Stimulated activated naive CD8-positive, alpha-beta T cell treated with anti-CD3 and anti-CD28 coated beads, Interleukin-15, amount 100 ng/mL, for 72 hours (primary cell): ENCODE measurements around the gene DFFB.

ENCODE experiments used
- ATAC-seq: fragments of 150-1000 bp; cut with Tn5 transposase; 2 replicates; pipeline ENCODE4 v1.10.0; 2021; ENCODE audit warnings: mild to moderate bottlenecking, moderate library complexity
- DNase-seq, 2 donors: peaks; one replicate each; pipeline ENCODE4 v3.0.0; 2021 to 2022
- H3K27ac Mint-ChIP-seq, 2 donors: one replicate each; pipeline ENCODE4 v1.8.0; 2022; ENCODE audit warnings: mild to moderate bottlenecking in 2 of 2, mixed read lengths in 2 of 2, moderate library complexity in 2 of 2
- H3K27me3 Mint-ChIP-seq: one replicate; pipeline ENCODE4 v1.8.0; 2022; ENCODE audit warnings: mixed read lengths
- H3K4me1 Mint-ChIP-seq: one replicate; pipeline ENCODE4 v1.8.0; 2022; ENCODE audit warnings: mild to moderate bottlenecking, mixed read lengths
- H3K4me3 Mint-ChIP-seq, 2 donors: one replicate each; pipeline ENCODE4 v1.8.0; 2022; ENCODE audit warnings: mild to moderate bottlenecking in 2 of 2, mixed read lengths in 2 of 2, moderate library complexity in 1 of 2
- H3K9me3 Mint-ChIP-seq, 2 donors: one replicate each; pipeline ENCODE4 v1.8.0; 2022; ENCODE audit warnings: mixed read lengths in 2 of 2

The DFFB gene

GRCh38 chr1:3904843-3905185 is 47.5 kb downstream of the DFFB start:
- no peak for DNase-seq
- H3K27ac Mint-ChIP-seq = no peak overlapping the region

GRCh38 chr1:3905266-3905952 is 48.1 kb downstream of the DFFB start:
- DNase-seq (no peak), ATAC-seq (no peak)
- no peak overlapping the region for H3K4me3 Mint-ChIP-seq
- H3K4me1 Mint-ChIP-seq = peaks cover 37% of the 10 kb centered on the region
- H3K27ac Mint-ChIP-seq = no peak overlapping the region
- H3K9me3 Mint-ChIP-seq = no peaks in the 10 kb centered on the region
- peaks cover 13% of the 10 kb centered on the region for H3K27me3 Mint-ChIP-seq

More at GRCh38 chr1:3904843-3905185, 47.5 kb downstream of the DFFB start:
- no peak for ATAC-seq
- H3K4me3 Mint-ChIP-seq = no peak overlapping the region
- peaks cover 8% of the 10 kb centered on the region for H3K27me3 Mint-ChIP-seq
- H3K9me3 Mint-ChIP-seq = no peaks in the 10 kb centered on the region
- peaks cover 37% of the 10 kb centered on the region for H3K4me1 Mint-ChIP-seq

GRCh38 chr1:3905953-3906671 is 48.8 kb downstream of the DFFB start:
- ATAC-seq (no peak), DNase-seq (no peak)
- Mint-ChIP-seq H3K27me3 (peaks cover 20% of the 10 kb centered on the region), H3K27ac (no peak overlapping the region), H3K9me3 (no peaks in the 10 kb centered on the region), H3K4me3 (no peak overlapping the region), H3K4me1 (peaks cover 43% of the 10 kb centered on the region)

DNA sequence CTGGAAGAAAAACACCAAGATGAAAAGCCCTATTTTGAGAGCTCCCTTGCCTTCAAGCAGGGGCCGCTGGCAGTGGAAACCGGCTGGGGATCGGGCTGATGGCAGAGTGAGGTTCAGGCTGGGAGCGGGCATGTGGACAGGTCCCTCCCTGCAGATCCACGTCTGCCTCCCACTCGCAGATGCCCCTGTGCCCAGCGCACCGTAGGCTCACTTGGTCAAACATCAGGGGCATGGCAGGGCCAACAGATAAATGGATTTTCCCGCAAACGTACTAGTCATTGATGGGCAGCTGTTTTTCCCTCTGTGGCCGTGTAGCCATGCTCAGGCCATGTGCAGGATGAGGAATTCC is 49.4 kb downstream of the DFFB start:
- peaks cover 40% of the 10 kb centered on the region for H3K4me1 Mint-ChIP-seq
- H3K4me3 Mint-ChIP-seq = no peak overlapping the region
- H3K9me3 Mint-ChIP-seq = no peaks in the 10 kb centered on the region
- peaks cover 26% of the 10 kb centered on the region for H3K27me3 Mint-ChIP-seq
- DNase-seq = no peak
- no peak for ATAC-seq
- no peak overlapping the region for H3K27ac Mint-ChIP-seq

GRCh38 chr1:3907031-3907534 is 49.8 kb downstream of the DFFB start:
- Mint-ChIP-seq H3K9me3 (no peaks in the 10 kb centered on the region), H3K4me3 (no peak overlapping the region), H3K4me1 (peaks cover 36% of the 10 kb centered on the region), H3K27me3 (peaks cover 29% of the 10 kb centered on the region), H3K27ac (no peak overlapping the region)
- peak in 1 of 2 donors; percentile 30 for DNase-seq
- peak; percentile 44 for ATAC-seq

DNA sequence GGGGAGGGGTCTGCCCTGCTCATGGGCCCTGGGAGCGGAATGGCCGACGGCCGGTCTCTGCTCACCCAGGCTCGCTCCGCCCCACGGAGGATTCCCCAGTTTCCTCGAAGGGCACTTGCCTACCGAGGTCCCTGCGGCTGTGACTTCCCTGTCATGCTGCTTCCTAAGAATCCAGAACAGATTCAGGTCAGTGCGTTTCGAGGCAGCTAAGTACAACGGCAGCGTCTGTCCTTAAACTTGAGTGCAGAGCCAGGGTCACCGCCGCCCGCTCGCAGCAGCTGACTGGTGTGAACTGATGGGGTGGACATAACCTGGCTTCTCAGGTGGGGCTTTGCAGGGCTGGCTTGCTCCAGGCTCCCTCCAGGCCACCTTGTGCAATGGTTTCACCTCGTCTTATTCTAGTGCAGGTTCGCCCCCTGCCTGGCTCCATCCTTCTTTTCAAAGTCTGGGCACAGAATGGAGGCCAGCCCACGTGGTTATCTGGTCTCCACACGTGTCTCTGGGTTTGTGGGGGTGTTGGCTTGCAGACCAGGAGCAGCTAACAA is 50.4 kb downstream of the DFFB start:
- Mint-ChIP-seq H3K4me3 (no peak overlapping the region), H3K4me1 (peaks cover 30% of the 10 kb centered on the region), H3K27ac (no peak overlapping the region), H3K27me3 (peaks cover 29% of the 10 kb centered on the region), H3K9me3 (no peaks in the 10 kb centered on the region)
- ATAC-seq (no peak), DNase-seq (no peak)

GRCh38 chr1:3908886-3909517 is 51.7 kb downstream of the DFFB start:
- ATAC-seq (no peak), DNase-seq (no peak)
- Mint-ChIP-seq H3K4me1 (peaks cover 17% of the 10 kb centered on the region), H3K4me3 (no peak overlapping the region), H3K27me3 (peaks cover 29% of the 10 kb centered on the region), H3K27ac (no peak overlapping the region), H3K9me3 (no peaks in the 10 kb centered on the region)

- peaks cover 16% of the 10 kb centered on the region for H3K4me1 Mint-ChIP-seq
- H3K27ac Mint-ChIP-seq = no peak overlapping the region
- ATAC-seq = no peak
- H3K4me3 Mint-ChIP-seq = no peak overlapping the region
- peaks cover 29% of the 10 kb centered on the region for H3K27me3 Mint-ChIP-seq
- H3K9me3 Mint-ChIP-seq = no peaks in the 10 kb centered on the region
- DNase-seq = no peak
Measured at GRCh38 chr1:3909615-3910014, 52.3 kb downstream of the DFFB start.

DNA sequence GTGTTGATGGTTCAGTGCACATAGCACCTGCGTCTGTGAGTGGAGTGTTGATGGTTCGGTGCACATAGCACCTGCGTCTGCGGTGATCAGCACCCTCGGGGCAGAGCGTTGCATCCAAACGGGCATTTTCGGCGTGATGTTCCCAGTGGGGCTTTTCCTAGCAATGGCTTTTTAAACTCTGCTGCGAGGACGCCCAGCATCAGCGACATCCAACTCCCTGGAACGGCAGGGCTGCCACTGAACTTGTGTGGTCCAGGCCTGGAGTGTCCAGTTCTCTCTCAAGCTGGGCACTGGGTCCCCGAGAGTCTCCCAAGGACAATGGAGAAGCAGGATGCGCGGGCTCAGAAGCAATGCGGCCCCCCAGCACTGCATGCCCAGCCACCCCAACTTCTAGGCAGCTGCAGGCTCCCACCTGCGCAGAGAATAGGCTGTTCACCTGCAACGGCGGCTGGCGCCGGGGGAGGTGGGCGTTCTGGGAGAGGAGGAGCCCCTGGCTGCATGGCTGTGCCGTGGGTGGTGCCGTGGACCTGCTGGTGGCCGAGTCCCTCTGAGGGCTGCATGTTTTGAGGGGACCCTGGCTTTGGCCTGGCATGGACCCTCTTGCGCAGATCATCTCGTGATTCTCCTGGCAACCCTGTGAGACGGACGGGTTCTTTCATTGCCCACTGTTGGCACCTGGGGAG is 52.9 kb downstream of the DFFB start:
- ATAC-seq = no peak
- Mint-ChIP-seq H3K27ac (no peak overlapping the region), H3K4me3 (no peak overlapping the region), H3K9me3 (no peaks in the 10 kb centered on the region), H3K4me1 (peaks cover 16% of the 10 kb centered on the region), H3K27me3 (peaks cover 29% of the 10 kb centered on the region)
- DNase-seq = no peak

- peak overlapping the region in 1 of 2 donors; percentile 54 for H3K27ac Mint-ChIP-seq
- H3K4me1 Mint-ChIP-seq = peaks cover 16% of the 10 kb centered on the region
- ATAC-seq = peak; percentile 86
- H3K9me3 Mint-ChIP-seq = no peaks in the 10 kb centered on the region
- peaks cover 29% of the 10 kb centered on the region for H3K27me3 Mint-ChIP-seq
- H3K4me3 Mint-ChIP-seq = peak overlapping the region in 1 of 2 donors; percentile 33
- DNase-seq = peak; percentile 69 to 70
Measured at GRCh38 chr1:3910857-3911845, 53.9 kb downstream of the DFFB start.

DNA sequence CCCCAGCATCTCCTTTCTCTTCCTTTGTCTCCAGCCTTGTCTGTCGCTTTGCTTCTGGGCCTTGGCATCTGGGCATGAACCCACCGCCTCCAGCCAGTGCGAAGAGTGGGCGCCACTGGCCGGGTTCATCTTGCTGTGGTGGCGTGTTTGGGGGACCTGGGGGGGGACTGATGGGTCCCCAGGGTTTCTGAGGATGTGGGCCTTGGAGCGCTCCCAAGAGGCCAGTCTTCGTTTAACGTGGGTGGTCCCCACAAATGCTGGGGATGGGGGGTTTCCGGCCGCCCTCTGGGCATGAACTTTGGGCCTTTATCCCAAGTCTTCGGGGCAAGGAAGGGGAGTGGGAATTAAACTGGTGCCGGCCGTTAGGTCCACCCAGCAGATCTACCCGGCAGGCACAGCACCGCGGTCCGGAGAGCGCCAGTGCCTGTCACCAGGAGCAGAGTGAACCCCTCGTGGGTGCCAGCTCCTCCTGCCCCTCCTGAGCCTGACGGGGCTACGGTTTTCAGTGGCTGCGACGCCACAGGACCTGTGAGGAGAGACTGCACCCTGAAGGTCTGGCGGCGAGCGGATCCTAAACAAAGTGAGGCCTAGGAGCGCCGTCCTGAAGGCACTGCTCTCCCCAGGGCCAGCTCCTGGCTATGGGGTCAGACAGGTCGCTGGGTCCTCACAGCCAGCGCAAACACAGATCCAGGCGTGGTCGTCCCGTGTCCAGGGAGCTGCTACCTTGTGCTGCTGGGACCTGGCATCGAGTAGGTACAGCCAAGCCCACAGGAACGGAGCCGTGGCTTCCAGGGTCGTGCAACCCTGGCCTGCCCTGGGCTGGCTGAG is 54.9 kb downstream of the DFFB start:
- H3K27ac Mint-ChIP-seq = no peak overlapping the region

DNA sequence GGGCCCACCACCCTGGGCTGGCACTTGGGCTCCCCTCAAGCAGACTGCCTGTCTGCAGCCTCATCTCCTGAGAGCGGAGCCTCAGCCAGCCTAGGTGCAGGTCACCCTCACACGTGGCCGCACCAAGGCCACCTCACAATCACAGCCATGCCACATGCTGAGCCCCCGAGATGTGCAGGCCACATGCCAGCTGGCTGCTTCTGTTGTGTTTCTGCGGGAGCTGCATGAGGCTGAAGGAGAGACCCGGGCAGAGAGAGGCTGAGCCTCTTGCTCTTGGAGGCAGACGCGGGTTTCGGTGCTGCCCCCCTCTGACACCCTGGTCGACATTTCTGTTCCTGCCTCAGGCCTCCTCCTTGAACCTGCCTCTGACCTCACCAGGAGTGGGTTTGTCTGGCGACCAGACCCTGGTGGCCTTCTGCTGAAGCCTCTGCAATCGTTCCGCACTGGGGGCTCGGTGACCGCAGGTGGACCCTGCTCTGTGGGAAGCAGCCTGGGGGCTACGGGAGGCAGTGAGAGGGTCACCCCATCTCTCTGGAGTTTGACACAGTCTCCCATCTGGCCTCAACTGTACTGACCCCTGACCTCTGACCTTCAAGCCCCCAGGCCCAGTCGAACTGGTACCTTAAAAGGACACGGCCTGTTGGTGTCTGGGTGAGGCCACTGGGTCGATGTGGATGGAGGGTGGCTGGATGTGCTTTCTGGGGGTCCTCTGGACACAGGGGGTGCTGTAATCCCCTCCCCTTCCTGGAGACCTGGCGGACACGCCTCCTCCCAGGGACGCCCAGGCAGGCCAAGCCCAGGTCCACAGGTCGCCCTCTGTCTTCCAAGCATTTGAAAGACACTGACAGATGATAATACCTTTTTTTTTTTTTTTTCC is 55.8 kb downstream of the DFFB start:
- Mint-ChIP-seq H3K27ac (no peak overlapping the region), H3K9me3 (no peaks in the 10 kb centered on the region), H3K4me1 (peaks cover 9% of the 10 kb centered on the region), H3K4me3 (no peak overlapping the region), H3K27me3 (peaks cover 28% of the 10 kb centered on the region)
- DNase-seq (no peak), ATAC-seq (no peak)

More for the DNA sequence above, 54.9 kb downstream of the DFFB start:
- Mint-ChIP-seq H3K9me3 (no peaks in the 10 kb centered on the region), H3K4me3 (no peak overlapping the region), H3K4me1 (peaks cover 13% of the 10 kb centered on the region), H3K27me3 (peaks cover 29% of the 10 kb centered on the region)
- no peak for ATAC-seq
- no peak for DNase-seq

GRCh38 chr1:3914331-3914851 is 57.1 kb downstream of the DFFB start:
- H3K4me3 Mint-ChIP-seq = no peak overlapping the region
- H3K27ac Mint-ChIP-seq = no peak overlapping the region
- H3K9me3 Mint-ChIP-seq = peaks cover 0 to 4% of the 10 kb centered on the region in 2 donors
- ATAC-seq (no peak), DNase-seq (no peak)
- H3K27me3 Mint-ChIP-seq = peaks cover 21% of the 10 kb centered on the region
- peaks cover 9% of the 10 kb centered on the region for H3K4me1 Mint-ChIP-seq
